H1 (cell line): ENCODE data around the gene ZNF689. TPM values are rescaled to one million over a fixed set of nuclear protein-coding genes. Genes with fewer than 3 reads are reported as not detected.

Source experiments
- BCL11A ChIP-seq, 2 experiments: IDR thresholded peaks; one replicate each; pipeline ENCODE4 v1.6.1; 2011; ENCODE audit warnings: low read depth in 2 of 2, low read length in 2 of 2, mild to moderate bottlenecking in 2 of 2
- CEBPB ChIP-seq: IDR thresholded peaks from 2 replicates; pipeline ENCODE4 v1.6.1; 2012; ENCODE audit warnings: low read depth, low read length
- CHD2 ChIP-seq: IDR thresholded peaks from 2 replicates; pipeline ENCODE4 v1.6.1; 2012; ENCODE audit warnings: low read length, improper control_type of control experiment
- CREB1 ChIP-seq: IDR thresholded peaks from 2 replicates; pipeline ENCODE4 v1.6.1; 2012; ENCODE audit warnings: inconsistent platforms
- GABPA ChIP-seq: IDR thresholded peaks from 2 replicates; pipeline ENCODE4 v1.6.1; 2011; ENCODE audit warnings: mild to moderate bottlenecking, low read length, moderate library complexity, borderline replicate concordance; ENCODE audit not compliant: insufficient read depth
- KDM1A ChIP-seq: fragments of 200-600, 300-600 bp; sonication (generic); IDR thresholded peaks from 2 replicates; pipeline ENCODE4 v1.7.1; 2016; ENCODE audit warnings: mild to moderate bottlenecking, low read length, borderline replicate concordance
- KDM4A ChIP-seq: IDR thresholded peaks from one replicate; pipeline ENCODE4 v1.7.1; 2012; ENCODE audit warnings: low read depth, mild to moderate bottlenecking, moderate library complexity, low read length, inconsistent platforms; ENCODE audit not compliant: severe bottlenecking
- RFX5 ChIP-seq: IDR thresholded peaks from 2 replicates; pipeline ENCODE4 v1.6.1; 2011; ENCODE audit warnings: low read depth, low read length, improper control_type of control experiment, borderline replicate concordance
- SP1 ChIP-seq: IDR thresholded peaks from 2 replicates; pipeline ENCODE4 v1.6.1; 2011; ENCODE audit warnings: low read depth, low read length
- SP4 ChIP-seq: IDR thresholded peaks from 2 replicates; pipeline ENCODE4 v1.6.1; 2012; ENCODE audit warnings: low read length, inconsistent platforms
- polyA plus RNA-seq, 7 experiments: library from polyadenylated mRNA; depleted of rRNA in 3 of 7; stranded (reverse) in 5 of 7; unstranded in 2 of 7; fragments of >200 nt in 5 of 7; fragments of 200-250 nt in 2 of 7; gene quantifications; 1 replicate in 5 of 7; 2 replicates in 1 of 7; 4 replicates in 1 of 7; pipeline versions ENCODE4 v1.2.1 to v1.2.3, GENCODE V29; 2011 to 2013; ENCODE audit warnings: missing spikeins in 2 of 7, mixed read lengths in 2 of 7
- total RNA-seq: library from RNA; stranded (reverse); fragmentation: NEBNext Ultra II Directional; extraction: Animal tissue kit (Norgen Biotek cat#: 25700); gene quantifications from 2 replicates; pipeline ENCODE4 v1.2.1, GENCODE V29; 2021
- TF ChIP-seq, protein P1 (sequence below), 3 experiments: IDR thresholded peaks; 1 replicate in 2 of 3; 2 replicates in 1 of 3; pipeline versions ENCODE4 v1.5.1 to v1.6.1; 2011; ENCODE audit warnings: low read length in 3 of 3, mild to moderate bottlenecking in 3 of 3, inconsistent platforms in 2 of 3, low read depth in 1 of 3, moderate library complexity in 1 of 3; ENCODE audit not compliant: insufficient read depth in 1 of 3; ENCODE audit errors: control extremely low read depth in 1 of 3

ZNF689 gene
- total and polyA plus RNA-seq, 2 of the 8 experiments (the other 6 are each of a cell fraction or from before 2014, with no cell fraction given) = 14.3 to 15.3 TPM

GRCh38 chr16:30657866-30658730, 47.9 kb upstream of the ZNF689 start, which contains the start of gene FBRS (continued):
- TF ChIP-seq SP4 (peak; percentile 95), KDM4A (peak; percentile 68), RFX5 (no peak), CHD2 (peak; percentile 2; the same call in 1 of the 2 replicates), KDM1A (peak; percentile 78; the same call in 1 of the 2 replicates), GABPA (no peak; the same call in 1 of the 2 replicates), CEBPB (no peak), CREB1 (peak; percentile 82), BCL11A (IDR thresholded peaks at IDR 0.05; ENCODE audit: low read depth in 2 of 2, low read length in 2 of 2) (no peak), SP1 (peak; percentile 90)
- TF ChIP-seq, protein P1, sequence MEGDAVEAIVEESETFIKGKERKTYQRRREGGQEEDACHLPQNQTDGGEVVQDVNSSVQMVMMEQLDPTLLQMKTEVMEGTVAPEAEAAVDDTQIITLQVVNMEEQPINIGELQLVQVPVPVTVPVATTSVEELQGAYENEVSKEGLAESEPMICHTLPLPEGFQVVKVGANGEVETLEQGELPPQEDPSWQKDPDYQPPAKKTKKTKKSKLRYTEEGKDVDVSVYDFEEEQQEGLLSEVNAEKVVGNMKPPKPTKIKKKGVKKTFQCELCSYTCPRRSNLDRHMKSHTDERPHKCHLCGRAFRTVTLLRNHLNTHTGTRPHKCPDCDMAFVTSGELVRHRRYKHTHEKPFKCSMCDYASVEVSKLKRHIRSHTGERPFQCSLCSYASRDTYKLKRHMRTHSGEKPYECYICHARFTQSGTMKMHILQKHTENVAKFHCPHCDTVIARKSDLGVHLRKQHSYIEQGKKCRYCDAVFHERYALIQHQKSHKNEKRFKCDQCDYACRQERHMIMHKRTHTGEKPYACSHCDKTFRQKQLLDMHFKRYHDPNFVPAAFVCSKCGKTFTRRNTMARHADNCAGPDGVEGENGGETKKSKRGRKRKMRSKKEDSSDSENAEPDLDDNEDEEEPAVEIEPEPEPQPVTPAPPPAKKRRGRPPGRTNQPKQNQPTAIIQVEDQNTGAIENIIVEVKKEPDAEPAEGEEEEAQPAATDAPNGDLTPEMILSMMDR (IDR thresholded peaks at IDR 0.05; ENCODE audit: control extremely low read depth in 1 of 3, insufficient read depth in 1 of 3, low read depth in 1 of 3, low read length in 3 of 3) = peak; percentile 74 to 79 (median 77)
